K562 (cell line): ENCODE data around the gene FCHO2. TPM values are rescaled to one million over a fixed set of nuclear protein-coding genes. Genes with fewer than 3 reads are reported as not detected.

Experiments used
- BRD4 ChIP-seq: fragments of 200-600 bp; sonication (generic); IDR thresholded peaks from 2 replicates; pipeline ENCODE4 v1.6.1; 2017; ENCODE audit warnings: inconsistent platforms
- CHD2 ChIP-seq: IDR thresholded peaks from 2 replicates; pipeline ENCODE4 v1.6.1; 2011; ENCODE audit warnings: low read depth, low read length
- HLTF ChIP-seq: fragments of 450-650 bp; IDR thresholded peaks from 2 replicates; pipeline ENCODE4 v1.6.1; 2016
- HNRNPUL1 ChIP-seq: fragments of 200-400 bp; formaldehyde crosslinking; IDR thresholded peaks from 2 replicates; pipeline ENCODE4 v1.6.1; 2017; ENCODE audit warnings: low read length
- PTTG1 ChIP-seq: fragments of 450-650 bp; IDR thresholded peaks from 2 replicates; pipeline ENCODE4 v1.6.1; 2016; ENCODE audit warnings: low read depth, mild to moderate bottlenecking, missing genetic modification characterization, missing compliant biosample characterization
- PURB ChIP-seq: sonication (generic); formaldehyde crosslinking; IDR thresholded peaks from 2 replicates; pipeline ENCODE4 v1.9.0; 2021; ENCODE audit warnings: low read depth, mild to moderate bottlenecking, missing genetic modification reagents
- RBM25 ChIP-seq: fragments of 200-400 bp; formaldehyde crosslinking; IDR thresholded peaks from 2 replicates; pipeline ENCODE4 v1.6.1; 2018; ENCODE audit warnings: low read length, low read depth, moderate library complexity; ENCODE audit not compliant: severe bottlenecking
- SREBF1 ChIP-seq: fragments of 150-350 bp; IDR thresholded peaks from 2 replicates; pipeline ENCODE4 v1.6.1; 2014; ENCODE audit warnings: antibody characterized with exemption, low read depth, low read length, borderline replicate concordance
- SRSF9 ChIP-seq: fragments of 200-400 bp; formaldehyde crosslinking; IDR thresholded peaks from 2 replicates; pipeline ENCODE4 v1.6.1; 2017; ENCODE audit warnings: low read depth, low read length, borderline replicate concordance
- THRAP3 ChIP-seq: fragments of 450-650 bp; IDR thresholded peaks from 2 replicates; pipeline ENCODE4 v1.6.1; 2016; ENCODE audit warnings: mild to moderate bottlenecking, inconsistent platforms, borderline replicate concordance
- ZKSCAN3 ChIP-seq: fragments of 250-450 bp; sonication (Bioruptor Pico); IDR thresholded peaks from 2 replicates; pipeline ENCODE4 v1.4.0; 2020
- ZNF174 ChIP-seq: fragments of 250-450 bp; sonication (Bioruptor Pico); IDR thresholded peaks from 2 replicates; pipeline ENCODE4 v1.4.0; 2020; ENCODE audit warnings: mild to moderate bottlenecking
- ZNF23 ChIP-seq: fragments of 250-450 bp; sonication (Bioruptor Pico); IDR thresholded peaks from 2 replicates; pipeline ENCODE4 v1.4.0; 2020; ENCODE audit warnings: mild to moderate bottlenecking
- ZNF232 ChIP-seq: sonication (generic); formaldehyde crosslinking; IDR thresholded peaks from 2 replicates; pipeline ENCODE4 v1.8.0; 2022; ENCODE audit warnings: mild to moderate bottlenecking, missing genetic modification reagents
- ZNF561 ChIP-seq: fragments of 450-650 bp; formaldehyde crosslinking; conservative IDR thresholded peaks from 2 replicates; pipeline ENCODE4 v1.4.0; 2020; ENCODE audit warnings: mild to moderate bottlenecking, moderate library complexity
- polyA plus RNA-seq, 8 experiments: library from polyadenylated mRNA; depleted of rRNA in 4 of 8; stranded (reverse) in 5 of 8; unstranded in 3 of 8; fragments of >200 nt; fragmentation: Nextera tagmentation in 2 of 8; fragmentation: Illumina TruSeq in 1 of 8; extraction: Ambion mirVana in 2 of 8; extraction: Trizol in 1 of 8; gene quantifications; 2 replicates each; pipeline versions ENCODE4 v1.2.1 to v1.2.3, GENCODE V29; 2011 to 2014; ENCODE audit warnings: inconsistent platforms in 1 of 8, missing spikeins in 1 of 8
- total RNA-seq, 7 experiments: library from RNA; depleted of rRNA in 6 of 7; stranded (reverse); fragments of >200 nt in 6 of 7; fragmentation: Illumina TruSeq in 2 of 7; extraction: Trizol in 2 of 7; gene quantifications; 2 replicates each; pipeline versions ENCODE4 v1.2.1 to v1.2.3, GENCODE V29; 2011 to 2021; ENCODE audit warnings: low replicate concordance in 1 of 7
- TF ChIP-seq, protein P1 (sequence below), 2 experiments: fragments of 450-650 bp; IDR thresholded peaks; 2 replicates each; pipeline ENCODE4 v1.6.1; 2018; ENCODE audit warnings: mild to moderate bottlenecking in 2 of 2, low read depth in 1 of 2; ENCODE audit not compliant: partially characterized antibody in 2 of 2
- TF ChIP-seq, protein P2 (sequence below): fragments of 450-650 bp; IDR thresholded peaks from 2 replicates; pipeline ENCODE4 v1.6.1; 2017; ENCODE audit warnings: mild to moderate bottlenecking, moderate library complexity
- TF ChIP-seq, protein P3 (sequence below): fragments of 250-450 bp; sonication (Bioruptor Pico); IDR thresholded peaks from 2 replicates; pipeline ENCODE4 v1.4.0; 2020; ENCODE audit warnings: borderline replicate concordance
- TF ChIP-seq, protein P4 (sequence below), 2 experiments: fragments of 450-650 bp; conservative IDR thresholded peaks; 2 replicates each; pipeline ENCODE4 v1.6.1; 2017; ENCODE audit warnings: mild to moderate bottlenecking in 2 of 2, moderate library complexity in 2 of 2
- TF ChIP-seq, protein P5 (sequence below): fragments of 450-650 bp; IDR thresholded peaks from 2 replicates; pipeline ENCODE4 v1.6.1; 2016

Gene FCHO2
- total and polyA plus RNA-seq, 9 of the 15 experiments (the other 6 are each of a cell fraction or from before 2014, with no cell fraction given) = 4.4 to 13.4 (median 8.3) TPM

DNA sequence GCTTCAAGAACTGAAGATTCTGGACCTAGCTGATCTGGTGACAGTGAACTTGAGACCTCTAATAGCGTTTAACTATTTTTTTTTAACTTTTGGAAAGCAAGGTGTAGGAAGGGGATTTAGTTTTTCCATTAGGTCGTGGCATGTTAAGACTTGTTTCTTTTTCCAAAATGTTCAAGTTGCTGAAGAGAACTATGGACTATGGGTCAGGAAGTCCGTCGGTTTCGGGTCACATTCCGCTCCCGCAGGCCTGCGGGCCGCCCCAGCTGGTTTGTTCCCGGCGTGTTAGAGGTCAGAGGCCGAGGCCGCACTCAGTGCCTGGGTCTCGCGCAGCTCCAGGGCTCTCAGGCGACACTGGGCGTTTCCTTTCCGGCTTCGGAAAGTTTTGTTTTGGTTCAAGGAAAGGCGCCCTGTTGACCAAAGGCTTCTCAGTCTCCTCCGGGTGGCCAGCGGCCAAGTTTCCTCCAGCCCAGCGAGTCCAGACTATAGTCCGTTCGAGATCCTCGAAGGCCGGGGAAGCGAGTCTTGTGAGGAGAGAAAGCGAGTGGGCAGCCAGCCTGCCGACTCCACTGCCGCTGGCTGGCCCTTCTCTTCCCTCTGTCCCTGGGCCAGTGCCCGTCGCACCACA is 586 bp upstream of the FCHO2 start (continued):
- TF ChIP-seq, protein P1, sequence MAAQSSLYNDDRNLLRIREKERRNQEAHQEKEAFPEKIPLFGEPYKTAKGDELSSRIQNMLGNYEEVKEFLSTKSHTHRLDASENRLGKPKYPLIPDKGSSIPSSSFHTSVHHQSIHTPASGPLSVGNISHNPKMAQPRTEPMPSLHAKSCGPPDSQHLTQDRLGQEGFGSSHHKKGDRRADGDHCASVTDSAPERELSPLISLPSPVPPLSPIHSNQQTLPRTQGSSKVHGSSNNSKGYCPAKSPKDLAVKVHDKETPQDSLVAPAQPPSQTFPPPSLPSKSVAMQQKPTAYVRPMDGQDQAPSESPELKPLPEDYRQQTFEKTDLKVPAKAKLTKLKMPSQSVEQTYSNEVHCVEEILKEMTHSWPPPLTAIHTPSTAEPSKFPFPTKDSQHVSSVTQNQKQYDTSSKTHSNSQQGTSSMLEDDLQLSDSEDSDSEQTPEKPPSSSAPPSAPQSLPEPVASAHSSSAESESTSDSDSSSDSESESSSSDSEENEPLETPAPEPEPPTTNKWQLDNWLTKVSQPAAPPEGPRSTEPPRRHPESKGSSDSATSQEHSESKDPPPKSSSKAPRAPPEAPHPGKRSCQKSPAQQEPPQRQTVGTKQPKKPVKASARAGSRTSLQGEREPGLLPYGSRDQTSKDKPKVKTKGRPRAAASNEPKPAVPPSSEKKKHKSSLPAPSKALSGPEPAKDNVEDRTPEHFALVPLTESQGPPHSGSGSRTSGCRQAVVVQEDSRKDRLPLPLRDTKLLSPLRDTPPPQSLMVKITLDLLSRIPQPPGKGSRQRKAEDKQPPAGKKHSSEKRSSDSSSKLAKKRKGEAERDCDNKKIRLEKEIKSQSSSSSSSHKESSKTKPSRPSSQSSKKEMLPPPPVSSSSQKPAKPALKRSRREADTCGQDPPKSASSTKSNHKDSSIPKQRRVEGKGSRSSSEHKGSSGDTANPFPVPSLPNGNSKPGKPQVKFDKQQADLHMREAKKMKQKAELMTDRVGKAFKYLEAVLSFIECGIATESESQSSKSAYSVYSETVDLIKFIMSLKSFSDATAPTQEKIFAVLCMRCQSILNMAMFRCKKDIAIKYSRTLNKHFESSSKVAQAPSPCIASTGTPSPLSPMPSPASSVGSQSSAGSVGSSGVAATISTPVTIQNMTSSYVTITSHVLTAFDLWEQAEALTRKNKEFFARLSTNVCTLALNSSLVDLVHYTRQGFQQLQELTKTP (IDR thresholded peaks at IDR 0.05; ENCODE audit: low read depth in 1 of 2, partially characterized antibody in 2 of 2) = no peak
- no peak for TF ChIP-seq SREBF1
- no peak for TF ChIP-seq ZNF561
- TF ChIP-seq SRSF9 = no peak
- TF ChIP-seq, protein P2, sequence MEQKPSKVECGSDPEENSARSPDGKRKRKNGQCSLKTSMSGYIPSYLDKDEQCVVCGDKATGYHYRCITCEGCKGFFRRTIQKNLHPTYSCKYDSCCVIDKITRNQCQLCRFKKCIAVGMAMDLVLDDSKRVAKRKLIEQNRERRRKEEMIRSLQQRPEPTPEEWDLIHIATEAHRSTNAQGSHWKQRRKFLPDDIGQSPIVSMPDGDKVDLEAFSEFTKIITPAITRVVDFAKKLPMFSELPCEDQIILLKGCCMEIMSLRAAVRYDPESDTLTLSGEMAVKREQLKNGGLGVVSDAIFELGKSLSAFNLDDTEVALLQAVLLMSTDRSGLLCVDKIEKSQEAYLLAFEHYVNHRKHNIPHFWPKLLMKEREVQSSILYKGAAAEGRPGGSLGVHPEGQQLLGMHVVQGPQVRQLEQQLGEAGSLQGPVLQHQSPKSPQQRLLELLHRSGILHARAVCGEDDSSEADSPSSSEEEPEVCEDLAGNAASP = no peak
- TF ChIP-seq HNRNPUL1 = no peak
- TF ChIP-seq ZKSCAN3 (CRISPR knock-in tag) = no peak
- TF ChIP-seq PTTG1 (tag) = no peak
- TF ChIP-seq BRD4 = 0 out of 2 replicates have a peak, but pooled peaks have one; percentile 36
- TF ChIP-seq ZNF174 (CRISPR knock-in tag) = no peak
- 0 out of 2 replicates have a peak, but pooled peaks have one; percentile 27 for TF ChIP-seq THRAP3
- no peak for TF ChIP-seq PURB (CRISPR knock-in tag)
- no peak for TF ChIP-seq ZNF232 (CRISPR knock-in tag)
- TF ChIP-seq, protein P3, sequence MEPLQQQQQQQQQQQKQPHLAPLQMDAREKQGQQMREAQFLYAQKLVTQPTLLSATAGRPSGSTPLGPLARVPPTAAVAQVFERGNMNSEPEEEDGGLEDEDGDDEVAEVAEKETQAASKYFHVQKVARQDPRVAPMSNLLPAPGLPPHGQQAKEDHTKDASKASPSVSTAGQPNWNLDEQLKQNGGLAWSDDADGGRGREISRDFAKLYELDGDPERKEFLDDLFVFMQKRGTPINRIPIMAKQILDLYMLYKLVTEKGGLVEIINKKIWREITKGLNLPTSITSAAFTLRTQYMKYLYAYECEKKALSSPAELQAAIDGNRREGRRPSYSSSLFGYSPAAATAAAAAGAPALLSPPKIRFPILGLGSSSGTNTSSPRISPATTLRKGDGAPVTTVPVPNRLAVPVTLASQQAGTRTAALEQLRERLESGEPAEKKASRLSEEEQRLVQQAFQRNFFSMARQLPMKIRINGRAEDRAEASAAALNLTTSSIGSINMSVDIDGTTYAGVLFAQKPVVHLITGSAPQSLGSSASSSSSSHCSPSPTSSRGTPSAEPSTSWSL = no peak
- no peak for TF ChIP-seq HLTF
- TF ChIP-seq, protein P4, sequence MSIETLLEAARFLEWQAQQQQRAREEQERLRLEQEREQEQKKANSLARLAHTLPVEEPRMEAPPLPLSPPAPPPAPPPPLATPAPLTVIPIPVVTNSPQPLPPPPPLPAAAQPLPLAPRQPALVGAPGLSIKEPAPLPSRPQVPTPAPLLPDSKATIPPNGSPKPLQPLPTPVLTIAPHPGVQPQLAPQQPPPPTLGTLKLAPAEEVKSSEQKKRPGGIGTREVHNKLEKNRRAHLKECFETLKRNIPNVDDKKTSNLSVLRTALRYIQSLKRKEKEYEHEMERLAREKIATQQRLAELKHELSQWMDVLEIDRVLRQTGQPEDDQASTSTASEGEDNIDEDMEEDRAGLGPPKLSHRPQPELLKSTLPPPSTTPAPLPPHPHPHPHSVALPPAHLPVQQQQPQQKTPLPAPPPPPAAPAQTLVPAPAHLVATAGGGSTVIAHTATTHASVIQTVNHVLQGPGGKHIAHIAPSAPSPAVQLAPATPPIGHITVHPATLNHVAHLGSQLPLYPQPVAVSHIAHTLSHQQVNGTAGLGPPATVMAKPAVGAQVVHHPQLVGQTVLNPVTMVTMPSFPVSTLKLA (conservative IDR thresholded peaks at IDR 0.05) = no peak
- TF ChIP-seq, protein P5, sequence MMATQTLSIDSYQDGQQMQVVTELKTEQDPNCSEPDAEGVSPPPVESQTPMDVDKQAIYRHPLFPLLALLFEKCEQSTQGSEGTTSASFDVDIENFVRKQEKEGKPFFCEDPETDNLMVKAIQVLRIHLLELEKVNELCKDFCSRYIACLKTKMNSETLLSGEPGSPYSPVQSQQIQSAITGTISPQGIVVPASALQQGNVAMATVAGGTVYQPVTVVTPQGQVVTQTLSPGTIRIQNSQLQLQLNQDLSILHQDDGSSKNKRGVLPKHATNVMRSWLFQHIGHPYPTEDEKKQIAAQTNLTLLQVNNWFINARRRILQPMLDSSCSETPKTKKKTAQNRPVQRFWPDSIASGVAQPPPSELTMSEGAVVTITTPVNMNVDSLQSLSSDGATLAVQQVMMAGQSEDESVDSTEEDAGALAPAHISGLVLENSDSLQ = no peak
- TF ChIP-seq CHD2 = peak; percentile 83; the same call in 1 of the 2 replicates
- TF ChIP-seq RBM25 = no peak
- TF ChIP-seq ZNF23 (CRISPR knock-in tag) = no peak
